Left lung (tissue), 10 donors: ENCODE data around the gene ANKRD16. TPM values are rescaled to one million over a fixed set of nuclear protein-coding genes. Genes with fewer than 3 reads are reported as not detected.

ENCODE experiments used
- ATAC-seq: fragments of 200-7000 bp; cut with Tn5 transposase; one replicate; pipeline ENCODE4 v1.9.1; 2020; ENCODE audit warnings: moderate library complexity
- DNase-seq, 4 donors: peaks; one replicate each; pipeline ENCODE4 v3.0.0-alpha.2; 2013 to 2020
- H3K27ac ChIP-seq, 2 donors: fragments of 200-600 bp; sonication (generic) in 1 of 2; one replicate each; pipeline versions ENCODE4 v1.5.0 to v1.8.0; 2020 to 2021
- H3K27me3 ChIP-seq, 2 donors: fragments of 200-600 bp; sonication (generic) in 1 of 2; one replicate each; pipeline versions ENCODE4 v1.5.0 to v1.8.0; 2020 to 2021
- H3K36me3 ChIP-seq, 2 donors: fragments of 200-600 bp; sonication (generic) in 1 of 2; one replicate each; pipeline versions ENCODE4 v1.5.0 to v1.8.0; 2020 to 2021
- H3K4me1 ChIP-seq, 2 donors: fragments of 200-600 bp; one replicate each; pipeline ENCODE4 v1.8.0; 2021
- H3K4me3 ChIP-seq, 2 donors: fragments of 200-600 bp; sonication (generic) in 1 of 2; one replicate each; pipeline versions ENCODE4 v1.5.0 to v1.8.0; 2020 to 2021; ENCODE audit warnings: mild to moderate bottlenecking in 1 of 2
- H3K9me3 ChIP-seq, 2 donors: fragments of 200-600 bp; sonication (generic) in 1 of 2; one replicate each; pipeline versions ENCODE4 v1.5.0 to v1.8.0; 2020 to 2021
- intact Hi-C, 2 donors: fragments of 100-400 bp; cut with DNase I; formaldehyde crosslinking; loops; one replicate each; pipeline versions ENCODE4 v1.11.2 to v1.14.2; 2022
- polyA plus RNA-seq, 6 donors: library from polyadenylated mRNA; unstranded; fragments of 120-200 nt; gene quantifications; one replicate each; pipeline ENCODE4 v1.2.1, GENCODE V29; 2013; ENCODE audit not compliant: insufficient read length in 6 of 6
- total RNA-seq, 2 donors: library from RNA; stranded (reverse); fragmentation: NEBNext Ultra II Directional; extraction: Animal tissue kit (Norgen Biotek cat#: 25700); gene quantifications; one replicate each; pipeline ENCODE4 v1.2.1, GENCODE V29; 2021
- TF ChIP-seq, protein P1 (sequence below), 2 donors: fragments of 200-600 bp; sonication (generic) in 1 of 2; IDR thresholded peaks; one replicate each; pipeline versions ENCODE4 v1.5.0 to v1.8.0; 2021; ENCODE audit warnings: antibody characterized with exemption in 2 of 2
- donor health status: DM: no; HTN: yes; CAD: no.
- donor health status: DM: no; HTN: no; CAD: no.

The ANKRD16 gene
- total and polyA plus RNA-seq, 8 donors = 4.4 to 13.0 (median 11.7) TPM

DNA sequence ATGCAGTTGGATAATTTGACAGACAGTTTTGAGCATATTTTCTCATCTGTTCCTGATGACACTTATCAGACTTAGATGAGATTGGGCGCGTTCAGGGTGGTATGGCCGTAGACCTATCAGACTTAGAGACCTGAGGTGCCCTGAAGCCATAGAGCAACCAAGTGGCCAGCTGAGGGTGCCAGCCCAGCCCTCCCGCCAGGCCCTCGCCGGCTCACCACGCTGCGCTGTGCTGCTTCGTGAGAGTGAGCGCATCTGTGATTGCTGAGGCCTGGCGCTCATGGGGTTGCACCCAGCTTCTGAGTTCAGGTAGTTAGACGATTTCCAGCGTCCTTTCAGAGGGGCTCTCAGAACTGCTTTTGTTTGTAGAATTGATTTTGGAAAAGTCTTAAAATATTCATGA lies 10.6 kb upstream of the ANKRD16 start:
- Histone ChIP-seq H3K27ac (no peak overlapping the region), H3K4me3 (no peak overlapping the region), H3K27me3 (no peaks in the 10 kb centered on the region), H3K4me1 (no peaks in the 10 kb centered on the region), H3K36me3 (peaks cover 0 to 32% of the 10 kb centered on the region in 2 donors), H3K9me3 (peaks cover 0 to 9% of the 10 kb centered on the region in 2 donors)
- intact Hi-C loops = no loop called here
- ATAC-seq = no peak
- TF ChIP-seq, protein P1, sequence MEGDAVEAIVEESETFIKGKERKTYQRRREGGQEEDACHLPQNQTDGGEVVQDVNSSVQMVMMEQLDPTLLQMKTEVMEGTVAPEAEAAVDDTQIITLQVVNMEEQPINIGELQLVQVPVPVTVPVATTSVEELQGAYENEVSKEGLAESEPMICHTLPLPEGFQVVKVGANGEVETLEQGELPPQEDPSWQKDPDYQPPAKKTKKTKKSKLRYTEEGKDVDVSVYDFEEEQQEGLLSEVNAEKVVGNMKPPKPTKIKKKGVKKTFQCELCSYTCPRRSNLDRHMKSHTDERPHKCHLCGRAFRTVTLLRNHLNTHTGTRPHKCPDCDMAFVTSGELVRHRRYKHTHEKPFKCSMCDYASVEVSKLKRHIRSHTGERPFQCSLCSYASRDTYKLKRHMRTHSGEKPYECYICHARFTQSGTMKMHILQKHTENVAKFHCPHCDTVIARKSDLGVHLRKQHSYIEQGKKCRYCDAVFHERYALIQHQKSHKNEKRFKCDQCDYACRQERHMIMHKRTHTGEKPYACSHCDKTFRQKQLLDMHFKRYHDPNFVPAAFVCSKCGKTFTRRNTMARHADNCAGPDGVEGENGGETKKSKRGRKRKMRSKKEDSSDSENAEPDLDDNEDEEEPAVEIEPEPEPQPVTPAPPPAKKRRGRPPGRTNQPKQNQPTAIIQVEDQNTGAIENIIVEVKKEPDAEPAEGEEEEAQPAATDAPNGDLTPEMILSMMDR (IDR thresholded peaks at IDR 0.05) = no peak
- DNase-seq = no peak

DNA sequence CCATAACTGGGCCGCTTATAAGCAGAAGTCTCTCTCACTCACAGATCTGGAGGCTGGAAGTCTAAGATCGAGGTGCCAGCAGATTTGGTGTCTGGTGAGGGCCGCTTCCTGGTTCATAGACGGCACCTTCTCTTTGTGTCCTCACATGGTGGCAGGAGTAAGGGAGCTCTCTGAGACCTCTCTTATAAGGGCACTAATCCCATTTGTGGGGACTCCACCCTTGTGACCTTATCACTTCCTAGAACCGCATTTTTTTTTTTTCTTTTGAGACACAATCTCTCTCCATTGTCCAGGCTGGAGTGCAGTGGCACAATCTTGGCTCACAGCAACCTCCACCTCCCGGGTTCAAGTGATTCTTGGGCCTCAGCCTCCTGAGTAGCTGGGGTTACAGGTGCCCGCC lies 8.5 kb upstream of the ANKRD16 start:
- DNase-seq = no peak
- H3K27me3 ChIP-seq = no peaks in the 10 kb centered on the region
- no peak for ATAC-seq

GRCh38 chr10:5897504-5897903 lies 7.8 kb upstream of the ANKRD16 start:
- intact Hi-C loops = no loop called here
- TF ChIP-seq, protein P1 (IDR thresholded peaks at IDR 0.05) = no peak
- H3K27ac ChIP-seq = no peak overlapping the region

More for the DNA sequence above, 8.5 kb upstream of the ANKRD16 start:
- TF ChIP-seq, protein P1 (IDR thresholded peaks at IDR 0.05) = no peak
- peaks cover 0 to 9% of the 10 kb centered on the region in 2 donors for H3K9me3 ChIP-seq
- intact Hi-C loops = no loop called here
- peaks cover 0 to 12% of the 10 kb centered on the region in 2 donors for H3K4me1 ChIP-seq
- H3K36me3 ChIP-seq = peaks cover 0 to 40% of the 10 kb centered on the region in 2 donors
- H3K4me3 ChIP-seq = no peak overlapping the region
- H3K27ac ChIP-seq = no peak overlapping the region

GRCh38 chr10:5897053-5897340 lies 7.3 kb upstream of the ANKRD16 start:
- DNase-seq = no peak
- H3K9me3 ChIP-seq = peaks cover 0 to 9% of the 10 kb centered on the region in 2 donors
- no peak overlapping the region for H3K27ac ChIP-seq
- intact Hi-C loops = no loop called here
- H3K4me3 ChIP-seq = no peak overlapping the region
- H3K4me1 ChIP-seq = peaks cover under 1 to 22% of the 10 kb centered on the region in 2 donors
- ATAC-seq = no peak
- peaks cover 0 to 40% of the 10 kb centered on the region in 2 donors for H3K36me3 ChIP-seq
- TF ChIP-seq, protein P1 (IDR thresholded peaks at IDR 0.05) = no peak
- no peaks in the 10 kb centered on the region for H3K27me3 ChIP-seq

More at GRCh38 chr10:5897504-5897903, 7.8 kb upstream of the ANKRD16 start:
- no peaks in the 10 kb centered on the region for H3K27me3 ChIP-seq
- H3K9me3 ChIP-seq = peaks cover 0 to 9% of the 10 kb centered on the region in 2 donors
- H3K4me1 ChIP-seq = peaks cover 0 to 17% of the 10 kb centered on the region in 2 donors
- H3K4me3 ChIP-seq = no peak overlapping the region
- ATAC-seq (no peak), DNase-seq (no peak)
- H3K36me3 ChIP-seq = peaks cover 0 to 40% of the 10 kb centered on the region in 2 donors

DNA sequence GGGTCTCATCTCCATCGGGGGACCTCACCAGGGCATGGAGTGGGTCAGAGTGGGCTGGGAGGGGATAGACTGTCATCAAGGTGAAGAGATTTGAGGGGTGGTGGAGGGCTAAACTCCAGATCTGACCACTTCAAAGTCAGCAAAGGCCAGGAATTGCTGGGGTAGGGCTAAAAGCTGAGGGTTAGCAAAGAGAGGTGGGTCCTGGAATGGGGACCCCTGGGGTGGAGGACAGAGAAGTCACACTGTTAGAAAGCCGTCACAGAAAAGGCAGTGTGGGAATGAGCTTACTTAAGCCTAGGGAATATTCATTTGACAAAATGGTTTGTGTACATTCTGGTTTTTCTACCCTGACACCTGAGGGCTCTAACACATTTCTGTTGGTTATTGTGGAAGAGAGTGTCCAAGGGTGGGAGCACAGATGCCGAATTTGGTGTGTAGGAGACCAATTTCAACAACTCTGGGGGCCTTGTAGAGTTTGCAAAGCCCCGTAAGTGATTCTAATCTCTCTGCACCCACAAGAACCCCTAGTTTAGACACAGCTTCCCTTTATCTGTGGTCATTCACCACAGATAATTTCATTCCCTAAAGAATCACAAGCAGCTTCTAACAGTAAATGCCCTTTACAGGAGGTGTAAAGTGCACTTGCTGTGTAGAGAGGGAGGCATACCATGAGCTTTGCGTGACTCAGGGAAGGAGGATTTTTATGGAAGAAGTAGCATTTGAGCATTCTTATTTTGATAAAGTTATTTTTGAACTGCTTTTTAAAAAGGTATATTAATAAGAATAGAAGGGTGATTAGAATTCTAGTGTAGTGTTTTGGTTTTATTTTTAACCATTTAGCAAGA lies 6.7 kb upstream of the ANKRD16 start:
- H3K9me3 ChIP-seq = peaks cover 0 to 9% of the 10 kb centered on the region in 2 donors
- no peak overlapping the region for H3K4me3 ChIP-seq
- TF ChIP-seq, protein P1 (IDR thresholded peaks at IDR 0.05) = no peak
- peaks cover 6 to 28% of the 10 kb centered on the region in 2 donors for H3K4me1 ChIP-seq
- DNase-seq (no peak), ATAC-seq (no peak)
- intact Hi-C loops = no loop called here
- peaks cover 0 to 40% of the 10 kb centered on the region in 2 donors for H3K36me3 ChIP-seq
- no peaks in the 10 kb centered on the region for H3K27me3 ChIP-seq
- no peak overlapping the region for H3K27ac ChIP-seq
